Gastrocnemius medialis (tissue), 4 donors: ENCODE measurements around the gene CELA1.

Experiments
- CTCF ChIP-seq, 5 experiments: fragments of 450-650 bp in 3 of 5; fragments of 200-600 bp in 2 of 5; sonication (generic) in 2 of 5; IDR thresholded peaks in 4 of 5; conservative IDR thresholded peaks in 1 of 5; 1 replicate in 4 of 5; 2 replicates in 1 of 5; pipeline ENCODE4 v1.5.1; 2016 to 2019; ENCODE audit warnings: antibody characterized with exemption in 5 of 5, mild to moderate bottlenecking in 3 of 5, moderate library complexity in 3 of 5
- POLR2A ChIP-seq, 2 donors: fragments of 450-650 bp; IDR thresholded peaks; one replicate each; pipeline ENCODE4 v1.6.1; 2017; ENCODE audit warnings: antibody characterized with exemption in 2 of 2, mild to moderate bottlenecking in 2 of 2, moderate library complexity in 2 of 2

- TF ChIP-seq CTCF (IDR thresholded peaks at IDR 0.05 in 4 of 5, conservative IDR thresholded peaks at IDR 0.05 in 1 of 5), result no peak
- TF ChIP-seq POLR2A (IDR thresholded peaks at IDR 0.05), result no peak
These were observed 25.5 kb upstream of the CELA1 start for GRCh38 chr12:51372021-51372420.
